NK-92 treated with Interleukin-12 subunit alpha and Interleukin-12 subunit beta, amount 100 ng/mL, for 24 hours (cell line): ENCODE data around the gene ENPP3.
"Not testable (repeated sequence)": the region's sequence is repeated elsewhere in the genome, so short reads cannot be mapped to it uniquely, and the experiment has no call there.

Experiments
- DNase-seq: peaks from one replicate; lab custom pipeline; 2025; lab: John Stamatoyannopoulos, UW

Gene ENPP3

GRCh38 chr6:131736003-131736596 lies 99.0 kb downstream of the ENPP3 start:
- no peak for DNase-seq

- no peak for DNase-seq
Observed at GRCh38 chr6:131736811-131737210, 99.7 kb downstream of the ENPP3 start.

GRCh38 chr6:131739136-131739535 lies 102.0 kb downstream of the ENPP3 start:
- no peak for DNase-seq

GRCh38 chr6:131740161-131740560 lies 103.1 kb downstream of the ENPP3 start:
- DNase-seq = no peak

GRCh38 chr6:131741688-131742393 lies 104.7 kb downstream of the ENPP3 start:
- DNase-seq = no peak

- DNase-seq = no peak
Observed at GRCh38 chr6:131744432-131745287, 107.6 kb downstream of the ENPP3 start.

- DNase-seq = no peak
Observed at GRCh38 chr6:131745476-131745875, 108.4 kb downstream of the ENPP3 start.

GRCh38 chr6:131747821-131748353 lies 110.8 kb downstream of the ENPP3 start:
- no peak for DNase-seq

GRCh38 chr6:131749023-131749422 lies 111.9 kb downstream of the ENPP3 start:
- no peak for DNase-seq

GRCh38 chr6:131751012-131751715 lies 114.1 kb downstream of the ENPP3 start:
- DNase-seq = not testable (repeated sequence)

- no peak for DNase-seq
Observed at GRCh38 chr6:131754088-131754487, 117.0 kb downstream of the ENPP3 start.

- no peak for DNase-seq
Observed at GRCh38 chr6:131754715-131755567, 117.8 kb downstream of the ENPP3 start.

- DNase-seq = no peak
Observed at GRCh38 chr6:131755597-131755996, 118.5 kb downstream of the ENPP3 start.

- no peak for DNase-seq
Observed at GRCh38 chr6:131756039-131756438, 118.9 kb downstream of the ENPP3 start.

- DNase-seq = no peak
Observed at GRCh38 chr6:131758920-131759319, 121.8 kb downstream of the ENPP3 start.

GRCh38 chr6:131761060-131761761 lies 124.1 kb downstream of the ENPP3 start:
- no peak for DNase-seq

GRCh38 chr6:131761762-131762067 lies 124.6 kb downstream of the ENPP3 start:
- no peak for DNase-seq

- DNase-seq = no peak
Observed at GRCh38 chr6:131762984-131763383, 125.9 kb downstream of the ENPP3 start.

GRCh38 chr6:131763749-131764148 lies 126.6 kb downstream of the ENPP3 start:
- no peak for DNase-seq

- DNase-seq = no peak
Observed at GRCh38 chr6:131764350-131764749, 127.2 kb downstream of the ENPP3 start.
